ENCODE data around the gene TUBGCP6.

DNA sequence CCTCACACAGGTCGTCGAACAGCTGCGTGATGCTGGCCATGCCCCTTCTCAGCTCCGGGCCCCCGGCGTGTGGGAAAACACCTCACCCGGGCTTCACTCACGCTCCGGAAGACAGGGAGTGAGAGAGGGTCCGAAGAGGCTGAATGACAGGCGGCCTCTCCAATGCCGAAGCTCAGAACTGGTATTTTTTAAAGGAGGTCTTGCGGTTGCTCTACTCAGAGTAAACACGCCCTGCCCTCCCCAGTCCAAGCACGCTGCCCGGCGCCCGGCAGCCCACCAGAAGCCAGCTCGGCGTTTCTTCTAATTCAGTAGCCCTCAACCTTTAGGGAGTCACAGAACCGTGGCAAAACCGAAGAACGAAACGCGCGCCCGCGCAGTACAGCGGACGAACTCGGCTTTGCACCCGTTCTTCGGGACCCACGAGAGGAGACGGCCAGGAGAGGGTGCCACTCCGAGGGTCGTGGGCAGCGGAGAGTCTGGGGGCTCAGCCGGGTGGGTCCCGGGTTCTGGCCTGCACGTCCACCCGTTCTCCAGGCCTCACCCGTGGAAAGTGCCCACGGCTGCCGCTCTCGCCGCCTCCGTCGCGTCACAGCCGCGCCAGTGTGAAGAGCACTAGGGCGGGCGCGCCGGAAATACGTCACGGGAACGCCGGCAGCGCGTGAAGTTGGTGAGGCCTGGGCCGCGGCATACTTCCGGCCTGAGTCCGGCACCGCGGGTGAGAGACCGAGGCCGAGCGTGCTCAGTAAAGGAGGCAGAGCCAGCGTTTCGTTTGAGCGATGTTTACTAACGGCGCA lies at the start of gene TUBGCP6:
- TF ChIP-seq, protein P1, sequence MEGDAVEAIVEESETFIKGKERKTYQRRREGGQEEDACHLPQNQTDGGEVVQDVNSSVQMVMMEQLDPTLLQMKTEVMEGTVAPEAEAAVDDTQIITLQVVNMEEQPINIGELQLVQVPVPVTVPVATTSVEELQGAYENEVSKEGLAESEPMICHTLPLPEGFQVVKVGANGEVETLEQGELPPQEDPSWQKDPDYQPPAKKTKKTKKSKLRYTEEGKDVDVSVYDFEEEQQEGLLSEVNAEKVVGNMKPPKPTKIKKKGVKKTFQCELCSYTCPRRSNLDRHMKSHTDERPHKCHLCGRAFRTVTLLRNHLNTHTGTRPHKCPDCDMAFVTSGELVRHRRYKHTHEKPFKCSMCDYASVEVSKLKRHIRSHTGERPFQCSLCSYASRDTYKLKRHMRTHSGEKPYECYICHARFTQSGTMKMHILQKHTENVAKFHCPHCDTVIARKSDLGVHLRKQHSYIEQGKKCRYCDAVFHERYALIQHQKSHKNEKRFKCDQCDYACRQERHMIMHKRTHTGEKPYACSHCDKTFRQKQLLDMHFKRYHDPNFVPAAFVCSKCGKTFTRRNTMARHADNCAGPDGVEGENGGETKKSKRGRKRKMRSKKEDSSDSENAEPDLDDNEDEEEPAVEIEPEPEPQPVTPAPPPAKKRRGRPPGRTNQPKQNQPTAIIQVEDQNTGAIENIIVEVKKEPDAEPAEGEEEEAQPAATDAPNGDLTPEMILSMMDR (IDR thresholded peaks at IDR 0.05) = peak in 1 of 3 donors; percentile 66
- no peak for TF ChIP-seq EP300 (IDR thresholded peaks at IDR 0.05)
